ENCODE results near the gene ERLEC1. TPM values are rescaled to one million over a fixed set of nuclear protein-coding genes. Genes with fewer than 3 reads are reported as not detected.

ERLEC1 gene
- total and polyA plus RNA-seq, 7 donors, result 23.4 to 69.2 (median 35.4) TPM

DNA sequence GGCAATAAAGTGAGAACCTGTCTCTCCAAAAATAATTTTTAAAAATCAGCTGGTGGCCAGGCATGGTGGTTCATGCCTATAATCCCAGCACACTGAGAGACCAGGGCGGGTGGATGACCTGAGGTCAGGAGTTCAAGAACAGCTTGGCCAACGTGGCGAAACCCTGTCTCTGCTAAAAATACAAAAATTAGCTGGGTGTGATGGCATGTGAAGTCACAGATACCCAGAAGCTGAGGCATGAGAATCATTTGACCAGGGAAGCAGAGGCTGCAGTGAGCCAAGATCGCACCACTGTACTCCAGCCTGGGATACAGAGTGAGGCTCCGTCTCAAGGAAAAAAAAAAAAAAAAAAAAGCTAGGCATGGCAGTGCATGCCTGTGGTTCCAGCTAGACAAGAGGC is 80.3 kb downstream of the ERLEC1 start:
- TF ChIP-seq, protein P1, sequence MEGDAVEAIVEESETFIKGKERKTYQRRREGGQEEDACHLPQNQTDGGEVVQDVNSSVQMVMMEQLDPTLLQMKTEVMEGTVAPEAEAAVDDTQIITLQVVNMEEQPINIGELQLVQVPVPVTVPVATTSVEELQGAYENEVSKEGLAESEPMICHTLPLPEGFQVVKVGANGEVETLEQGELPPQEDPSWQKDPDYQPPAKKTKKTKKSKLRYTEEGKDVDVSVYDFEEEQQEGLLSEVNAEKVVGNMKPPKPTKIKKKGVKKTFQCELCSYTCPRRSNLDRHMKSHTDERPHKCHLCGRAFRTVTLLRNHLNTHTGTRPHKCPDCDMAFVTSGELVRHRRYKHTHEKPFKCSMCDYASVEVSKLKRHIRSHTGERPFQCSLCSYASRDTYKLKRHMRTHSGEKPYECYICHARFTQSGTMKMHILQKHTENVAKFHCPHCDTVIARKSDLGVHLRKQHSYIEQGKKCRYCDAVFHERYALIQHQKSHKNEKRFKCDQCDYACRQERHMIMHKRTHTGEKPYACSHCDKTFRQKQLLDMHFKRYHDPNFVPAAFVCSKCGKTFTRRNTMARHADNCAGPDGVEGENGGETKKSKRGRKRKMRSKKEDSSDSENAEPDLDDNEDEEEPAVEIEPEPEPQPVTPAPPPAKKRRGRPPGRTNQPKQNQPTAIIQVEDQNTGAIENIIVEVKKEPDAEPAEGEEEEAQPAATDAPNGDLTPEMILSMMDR (IDR thresholded peaks at IDR 0.05), result no peak
- TF ChIP-seq POLR2AphosphoS5 (IDR thresholded peaks at IDR 0.05) (no peak), EP300 (IDR thresholded peaks at IDR 0.05) (no peak), POLR2A (IDR thresholded peaks at IDR 0.05) (no peak)
- WGBS, 2 donors, result 96 to 97% methylated on average over 5 of the region's 5 CpGs
- peaks cover 6 to 79% (median 26%) of the 10 kb centered on the region in 4 donors for H3K36me3 ChIP-seq
- intact Hi-C loops (cut with DNase I), result no loop called here
- no peaks in the 10 kb centered on the region for H3K27me3 ChIP-seq
- H3K9me3 ChIP-seq, result no peaks in the 10 kb centered on the region
- DNase-seq, result no peak
- no peaks in the 10 kb centered on the region for H3K4me1 ChIP-seq
- H3K27ac ChIP-seq, result no peak overlapping the region
- no peak overlapping the region for H3K4me3 ChIP-seq

DNA sequence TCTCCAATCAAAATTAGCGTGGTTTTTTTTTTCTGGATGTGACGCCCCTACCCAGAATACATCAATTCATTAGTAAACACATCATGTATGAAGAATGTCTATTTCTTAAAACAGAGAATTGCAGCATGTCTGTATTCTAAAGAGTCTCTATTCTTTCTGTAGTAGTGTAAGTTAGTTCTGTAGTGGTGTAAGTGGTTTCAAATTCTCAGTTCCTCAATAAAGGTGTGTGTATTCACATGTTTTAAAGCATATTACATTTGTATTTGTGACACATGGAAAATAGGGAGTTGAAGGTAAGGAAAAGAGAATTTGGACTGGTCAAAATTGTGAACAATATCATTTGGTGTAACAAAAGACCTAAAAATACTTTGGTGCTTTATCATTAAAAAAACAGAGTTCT is 80.9 kb downstream of the ERLEC1 start:
- peaks cover 6 to 82% (median 26%) of the 10 kb centered on the region in 4 donors for H3K36me3 ChIP-seq
- 97 to 99% methylated on average over 2 of the region's 2 CpGs for WGBS, 2 donors
- intact Hi-C loops (cut with DNase I), result no loop called here
- no peaks in the 10 kb centered on the region for H3K27me3 ChIP-seq
- no peaks in the 10 kb centered on the region for H3K4me1 ChIP-seq
- DNase-seq, result no peak
- H3K9me3 ChIP-seq, result no peaks in the 10 kb centered on the region
- H3K27ac ChIP-seq, result no peak overlapping the region
- H3K4me3 ChIP-seq, result no peak overlapping the region
- no peak for TF ChIP-seq POLR2A (IDR thresholded peaks at IDR 0.05)
- TF ChIP-seq, protein P1 (IDR thresholded peaks at IDR 0.05), result no peak

Small RNA genes lying within 50 kb of the gene (small RNA-seq; reads per million reads assigned to genes)
- gene MIR3682, result 0 reads per million in 3 donors

Other genes starting within 250 kb of the ERLEC1 start
- 1 to 10 TPM in 3 of 4 donors, under 1 TPM in 1; 0.68 to 3.8 (median 2.4) TPM for gene CHAC2, start 19.2 kb upstream of the ERLEC1 start, total RNA-seq
- 1 to 10 TPM; 1.8 to 8.1 (median 7.5) TPM for gene CHAC2, start 19.2 kb upstream of the ERLEC1 start, polyA plus RNA-seq
- gene ASB3, start 91 bp upstream of the ERLEC1 start, total RNA-seq, result 10 to 100 TPM; 14.4 to 25.7 (median 18.1) TPM
- gene ASB3, start 91 bp upstream of the ERLEC1 start, polyA plus RNA-seq, result 1 to 10 TPM; 2.8 to 6.6 (median 4.2) TPM
- 1 to 10 TPM; 1.4 to 6.4 (median 2.9) TPM for gene GPR75, start 72.9 kb downstream of the ERLEC1 start, total RNA-seq
- gene GPR75, start 72.9 kb downstream of the ERLEC1 start, polyA plus RNA-seq, result 1 to 10 TPM in 1 of 3 donors, not detected in 2; 1.3 TPM
- 10 to 100 TPM; 47.8 to 79.8 (median 61.6) TPM for gene PSME4, start 183.9 kb downstream of the ERLEC1 start, total RNA-seq
- gene PSME4, start 183.9 kb downstream of the ERLEC1 start, polyA plus RNA-seq, result 10 to 100 TPM; 15.0 to 29.8 (median 16.0) TPM